ENCODE results near the gene SEMA5A. TPM values are rescaled to one million over a fixed set of nuclear protein-coding genes. Genes with fewer than 3 reads are reported as not detected.

The SEMA5A gene
- total RNA-seq, 1 donor: 42.3 TPM

DNA sequence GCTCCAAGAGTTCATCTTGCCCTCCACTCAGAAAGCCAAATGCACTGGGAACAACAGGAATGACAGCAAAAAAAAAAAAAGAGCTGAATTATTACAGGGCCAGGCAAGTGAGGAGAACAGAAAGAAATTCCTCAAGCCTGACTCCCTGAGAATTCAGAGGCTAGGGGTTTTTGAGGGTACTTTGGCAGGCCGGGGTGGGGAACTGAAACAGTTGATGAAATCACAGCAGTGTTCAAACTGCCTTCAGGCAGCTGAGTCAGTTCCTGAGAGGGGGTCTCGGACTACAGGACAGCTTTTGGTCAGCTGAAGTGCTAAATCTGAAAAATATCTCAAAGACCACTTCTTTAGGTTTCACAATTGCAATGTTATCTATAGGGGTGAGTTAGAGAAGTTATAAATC is 419.4 kb downstream of the SEMA5A start:
- Histone ChIP-seq H3K9me3 (ENCODE audit: low read depth, low read length) (no peaks in the 10 kb centered on the region), H3K4me2 (ENCODE audit: insufficient read depth, low read length) (no peak overlapping the region), H4K20me1 (ENCODE audit: insufficient read depth, low read length) (no peaks in the 10 kb centered on the region), H3K4me1 (ENCODE audit: insufficient read depth, low read length) (no peaks in the 10 kb centered on the region), H2AFZ (ENCODE audit: low read length) (no peak overlapping the region), H3K36me3 (ENCODE audit: insufficient read depth, low read length) (no peaks in the 10 kb centered on the region), H3K27me3 (ENCODE audit: insufficient read depth, low read length) (no peaks in the 10 kb centered on the region), H3K4me3 (ENCODE audit: insufficient read depth, low read length) (no peak overlapping the region), H3K79me2 (ENCODE audit: insufficient read depth, low read length) (no peaks in the 10 kb centered on the region), H3K27ac (ENCODE audit: low read depth, low read length) (no peak overlapping the region)
- no peak for DNase-seq (ENCODE audit: insufficient read length, low spot score, missing footprints)
- TF ChIP-seq, protein P1, sequence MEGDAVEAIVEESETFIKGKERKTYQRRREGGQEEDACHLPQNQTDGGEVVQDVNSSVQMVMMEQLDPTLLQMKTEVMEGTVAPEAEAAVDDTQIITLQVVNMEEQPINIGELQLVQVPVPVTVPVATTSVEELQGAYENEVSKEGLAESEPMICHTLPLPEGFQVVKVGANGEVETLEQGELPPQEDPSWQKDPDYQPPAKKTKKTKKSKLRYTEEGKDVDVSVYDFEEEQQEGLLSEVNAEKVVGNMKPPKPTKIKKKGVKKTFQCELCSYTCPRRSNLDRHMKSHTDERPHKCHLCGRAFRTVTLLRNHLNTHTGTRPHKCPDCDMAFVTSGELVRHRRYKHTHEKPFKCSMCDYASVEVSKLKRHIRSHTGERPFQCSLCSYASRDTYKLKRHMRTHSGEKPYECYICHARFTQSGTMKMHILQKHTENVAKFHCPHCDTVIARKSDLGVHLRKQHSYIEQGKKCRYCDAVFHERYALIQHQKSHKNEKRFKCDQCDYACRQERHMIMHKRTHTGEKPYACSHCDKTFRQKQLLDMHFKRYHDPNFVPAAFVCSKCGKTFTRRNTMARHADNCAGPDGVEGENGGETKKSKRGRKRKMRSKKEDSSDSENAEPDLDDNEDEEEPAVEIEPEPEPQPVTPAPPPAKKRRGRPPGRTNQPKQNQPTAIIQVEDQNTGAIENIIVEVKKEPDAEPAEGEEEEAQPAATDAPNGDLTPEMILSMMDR (IDR thresholded peaks at IDR 0.05; ENCODE audit: extremely low read depth, low read depth, low read length): no peak

DNA sequence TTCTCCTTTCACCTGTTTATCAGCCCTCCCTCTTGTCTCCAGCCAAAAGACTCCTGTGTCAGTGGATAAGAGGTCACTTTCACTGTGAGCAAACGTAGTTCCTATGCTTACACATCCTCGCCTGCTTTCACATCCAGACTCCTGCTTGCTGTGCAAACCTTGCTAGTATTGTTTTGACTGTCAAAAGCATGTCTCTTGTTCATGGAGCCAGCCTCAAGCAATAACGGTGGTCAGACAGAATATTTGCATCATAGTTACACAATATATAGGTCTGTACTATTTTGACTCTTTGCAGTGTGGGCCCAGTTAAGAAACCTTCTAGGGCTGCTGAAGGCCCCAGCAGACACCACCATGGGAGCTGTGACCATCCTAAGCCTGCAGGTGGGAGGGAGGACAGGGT is 420.0 kb downstream of the SEMA5A start:
- no peaks in the 10 kb centered on the region for H3K79me2 ChIP-seq (ENCODE audit: insufficient read depth, low read length)
- H3K36me3 ChIP-seq (ENCODE audit: insufficient read depth, low read length): no peaks in the 10 kb centered on the region
- no peak for DNase-seq (ENCODE audit: insufficient read length, low spot score, missing footprints)
- no peaks in the 10 kb centered on the region for H4K20me1 ChIP-seq (ENCODE audit: insufficient read depth, low read length)
- H3K4me3 ChIP-seq (ENCODE audit: insufficient read depth, low read length): no peak overlapping the region
- H3K4me1 ChIP-seq (ENCODE audit: insufficient read depth, low read length): no peaks in the 10 kb centered on the region
- no peaks in the 10 kb centered on the region for H3K9me3 ChIP-seq (ENCODE audit: low read depth, low read length)
- no peaks in the 10 kb centered on the region for H3K27me3 ChIP-seq (ENCODE audit: insufficient read depth, low read length)
- TF ChIP-seq, protein P1 (IDR thresholded peaks at IDR 0.05; ENCODE audit: extremely low read depth, low read depth, low read length): no peak
- no peak overlapping the region for H3K4me2 ChIP-seq (ENCODE audit: insufficient read depth, low read length)
- H3K27ac ChIP-seq (ENCODE audit: low read depth, low read length): no peak overlapping the region
- H2AFZ ChIP-seq (ENCODE audit: low read length): no peak overlapping the region

DNA sequence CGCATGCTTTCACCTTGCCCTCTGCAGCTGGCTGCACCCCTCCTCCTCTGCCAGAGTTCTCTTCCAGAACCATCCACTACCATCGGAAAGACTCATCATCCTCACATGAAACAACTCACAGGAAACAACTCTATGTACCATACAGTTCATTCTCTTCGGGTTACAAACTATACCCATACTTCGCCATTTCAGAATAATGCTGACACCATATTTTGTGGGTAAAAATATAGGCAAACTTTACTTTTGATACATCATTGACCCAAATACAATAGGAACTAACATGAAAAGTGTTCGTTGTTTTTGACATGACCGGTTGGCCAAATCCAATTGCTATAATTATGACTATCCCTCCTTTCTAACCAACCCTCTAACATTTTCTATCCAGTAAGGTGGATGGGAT is 421.0 kb downstream of the SEMA5A start:
- no peak overlapping the region for H3K4me3 ChIP-seq (ENCODE audit: insufficient read depth, low read length)
- H3K79me2 ChIP-seq (ENCODE audit: insufficient read depth, low read length): no peaks in the 10 kb centered on the region
- no peaks in the 10 kb centered on the region for H4K20me1 ChIP-seq (ENCODE audit: insufficient read depth, low read length)
- H3K27me3 ChIP-seq (ENCODE audit: insufficient read depth, low read length): no peaks in the 10 kb centered on the region
- no peaks in the 10 kb centered on the region for H3K4me1 ChIP-seq (ENCODE audit: insufficient read depth, low read length)
- no peaks in the 10 kb centered on the region for H3K36me3 ChIP-seq (ENCODE audit: insufficient read depth, low read length)
- H3K4me2 ChIP-seq (ENCODE audit: insufficient read depth, low read length): no peak overlapping the region
- DNase-seq (ENCODE audit: insufficient read length, low spot score, missing footprints): no peak
- no peak overlapping the region for H3K27ac ChIP-seq (ENCODE audit: low read depth, low read length)
- TF ChIP-seq, protein P1 (IDR thresholded peaks at IDR 0.05; ENCODE audit: extremely low read depth, low read depth, low read length): no peak
- H3K9me3 ChIP-seq (ENCODE audit: low read depth, low read length): no peaks in the 10 kb centered on the region
- H2AFZ ChIP-seq (ENCODE audit: low read length): no peak overlapping the region

DNA sequence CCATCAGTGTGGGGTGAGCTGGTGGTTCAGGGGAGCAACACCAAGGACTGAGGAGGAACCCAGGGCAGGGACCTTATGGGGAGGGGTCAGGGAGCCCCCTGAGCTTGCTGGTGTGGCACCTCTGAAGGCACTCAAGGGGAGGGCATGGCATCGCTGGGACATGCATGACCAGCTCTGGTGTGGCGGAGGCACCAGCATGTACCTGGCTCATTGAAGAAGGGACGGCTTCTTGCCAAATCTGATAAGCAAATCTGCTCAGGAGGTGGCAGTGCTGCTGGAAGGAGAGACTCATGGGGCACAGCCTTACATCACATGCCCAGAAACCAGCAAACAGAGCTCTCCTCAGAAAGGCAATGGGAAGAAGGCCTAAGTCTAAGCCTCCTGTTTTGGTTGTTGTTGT is 421.8 kb downstream of the SEMA5A start:
- Histone ChIP-seq H3K9me3 (ENCODE audit: low read depth, low read length) (no peaks in the 10 kb centered on the region), H2AFZ (ENCODE audit: low read length) (no peak overlapping the region), H3K4me2 (ENCODE audit: insufficient read depth, low read length) (no peak overlapping the region), H3K79me2 (ENCODE audit: insufficient read depth, low read length) (no peaks in the 10 kb centered on the region), H3K27me3 (ENCODE audit: insufficient read depth, low read length) (no peaks in the 10 kb centered on the region), H3K36me3 (ENCODE audit: insufficient read depth, low read length) (no peaks in the 10 kb centered on the region), H4K20me1 (ENCODE audit: insufficient read depth, low read length) (no peaks in the 10 kb centered on the region), H3K27ac (ENCODE audit: low read depth, low read length) (no peak overlapping the region), H3K4me3 (ENCODE audit: insufficient read depth, low read length) (no peak overlapping the region), H3K4me1 (ENCODE audit: insufficient read depth, low read length) (no peaks in the 10 kb centered on the region)
- no peak for DNase-seq (ENCODE audit: insufficient read length, low spot score, missing footprints)
- TF ChIP-seq, protein P1 (IDR thresholded peaks at IDR 0.05; ENCODE audit: extremely low read depth, low read depth, low read length): no peak

Measured in osteoblast (primary cell).